ENCODE measurements around the gene ADH1B. TPM values are rescaled to one million over a fixed set of nuclear protein-coding genes. Genes with fewer than 3 reads are reported as not detected.

ADH1B gene
- polyA plus RNA-seq, 2 of the 4 experiments (the other 2 are of a cell fraction) = not detected

DNA sequence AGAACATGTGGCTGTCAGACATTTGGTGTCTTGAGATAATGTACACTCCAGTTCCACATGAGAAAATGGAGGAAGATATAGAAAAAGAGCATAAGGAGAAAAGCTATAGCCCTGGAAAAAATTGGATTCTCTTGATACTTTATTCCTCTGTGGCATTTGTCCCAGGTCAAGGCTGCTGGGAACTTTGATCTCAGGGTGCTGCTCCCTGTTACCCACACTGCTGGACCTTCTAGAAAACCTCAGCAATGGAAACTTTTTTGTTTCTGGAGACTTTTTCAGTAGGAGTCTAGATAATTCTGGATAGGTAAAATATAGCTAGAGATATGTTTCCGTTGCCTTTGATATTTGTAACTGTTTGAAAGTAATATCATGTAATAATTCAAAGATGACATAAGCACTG is 20.2 kb upstream of the ADH1B start:
- ChIA-PET CTCF (no interaction called here), POLR2A (no interaction called here)
- TF ChIP-seq PBX3 (IDR thresholded peaks at IDR 0.05) (no peak), BHLHE40 (IDR thresholded peaks at IDR 0.05; ENCODE audit: low read depth, low read length) (no peak), RFX5 (IDR thresholded peaks at IDR 0.05) (no peak), CBX2 (IDR thresholded peaks at IDR 0.05; ENCODE audit: borderline replicate concordance, low read depth) (no peak), REST (IDR thresholded peaks at IDR 0.05) (no peak)
- TF ChIP-seq, protein P1, sequence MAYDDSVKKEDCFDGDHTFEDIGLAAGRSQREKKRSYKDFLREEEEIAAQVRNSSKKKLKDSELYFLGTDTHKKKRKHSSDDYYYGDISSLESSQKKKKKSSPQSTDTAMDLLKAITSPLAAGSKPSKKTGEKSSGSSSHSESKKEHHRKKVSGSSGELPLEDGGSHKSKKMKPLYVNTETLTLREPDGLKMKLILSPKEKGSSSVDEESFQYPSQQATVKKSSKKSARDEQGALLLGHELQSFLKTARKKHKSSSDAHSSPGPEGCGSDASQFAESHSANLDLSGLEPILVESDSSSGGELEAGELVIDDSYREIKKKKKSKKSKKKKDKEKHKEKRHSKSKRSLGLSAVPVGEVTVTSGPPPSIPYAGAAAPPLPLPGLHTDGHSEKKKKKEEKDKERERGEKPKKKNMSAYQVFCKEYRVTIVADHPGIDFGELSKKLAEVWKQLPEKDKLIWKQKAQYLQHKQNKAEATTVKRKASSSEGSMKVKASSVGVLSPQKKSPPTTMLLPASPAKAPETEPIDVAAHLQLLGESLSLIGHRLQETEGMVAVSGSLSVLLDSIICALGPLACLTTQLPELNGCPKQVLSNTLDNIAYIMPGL (CRISPR knock-in tag; IDR thresholded peaks at IDR 0.05; ENCODE audit: borderline replicate concordance) = no peak
- TF ChIP-seq, protein P2, sequence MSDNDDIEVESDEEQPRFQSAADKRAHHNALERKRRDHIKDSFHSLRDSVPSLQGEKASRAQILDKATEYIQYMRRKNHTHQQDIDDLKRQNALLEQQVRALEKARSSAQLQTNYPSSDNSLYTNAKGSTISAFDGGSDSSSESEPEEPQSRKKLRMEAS (IDR thresholded peaks at IDR 0.05) = no peak
- Histone ChIP-seq H3K4me1 (no peaks in the 10 kb centered on the region), H3K27ac (no peak overlapping the region), H3K9me3 (no peaks in the 10 kb centered on the region), H3K4me3 (no peak overlapping the region), H3K4me2 (no peak overlapping the region)
- FAIRE-seq (no peak), ATAC-seq (no peak), DNase-seq (ENCODE audit: low read depth in 1 of 2, low spot score in 1 of 2) (no peak)
- 7% methylated on average over 1 of the region's 1 CpG for WGBS (ENCODE audit: missing lambda C conversion rate)

GRCh38 chr4:99339172-99339571 is 18.0 kb upstream of the ADH1B start:
- no peak for TF ChIP-seq NR3C1 (IDR thresholded peaks at IDR 0.05)
- no peak for TF ChIP-seq RFX5 (IDR thresholded peaks at IDR 0.05)
- no peak for TF ChIP-seq CHD2 (IDR thresholded peaks at IDR 0.05; ENCODE audit: low read length, partially characterized antibody)
- no peak for TF ChIP-seq POLR2AphosphoS2 (conservative IDR thresholded peaks at IDR 0.05; ENCODE audit: low read length)
- no peak for TF ChIP-seq FOSL2 (IDR thresholded peaks at IDR 0.05)
- no peak for TF ChIP-seq FOSL2 (CRISPR knock-in tag; IDR thresholded peaks at IDR 0.05)
- TF ChIP-seq JUNB (IDR thresholded peaks at IDR 0.05) = no peak
- no peak for TF ChIP-seq EHMT2 (IDR thresholded peaks at IDR 0.05; ENCODE audit: low read depth)
- no peak for TF ChIP-seq REST (IDR thresholded peaks at IDR 0.05)
- no peak for TF ChIP-seq HEYL (CRISPR knock-in tag; IDR thresholded peaks at IDR 0.05)
- no peak for TF ChIP-seq HOXA7 (CRISPR knock-in tag; IDR thresholded peaks at IDR 0.05)
- TF ChIP-seq USF2 (IDR thresholded peaks at IDR 0.05) = no peak
- TF ChIP-seq SREBF2 (IDR thresholded peaks at IDR 0.05) = no peak
- no peak for TF ChIP-seq CEBPB (IDR thresholded peaks at IDR 0.05)
- no peak for TF ChIP-seq HOXB13 (CRISPR knock-in tag; IDR thresholded peaks at IDR 0.05; ENCODE audit: low read depth)
- TF ChIP-seq CTCF (IDR thresholded peaks at IDR 0.05) = no peak
- TF ChIP-seq NFE2L2 (conservative IDR thresholded peaks at IDR 0.05; ENCODE audit: low read length) = no peak
- TF ChIP-seq ESRRA (IDR thresholded peaks at IDR 0.05; ENCODE audit: borderline replicate concordance, low read length) = no peak
- TF ChIP-seq PBX3 (IDR thresholded peaks at IDR 0.05) = no peak

More at GRCh38 chr4:99339172-99339571, 18.0 kb upstream of the ADH1B start:
- no peak for FAIRE-seq
- H3K4me2 ChIP-seq = no peak overlapping the region
- DNase-seq (ENCODE audit: low read depth in 1 of 2, low spot score in 1 of 2) = no peak
- no peak for ATAC-seq
- H3K9me3 ChIP-seq = no peaks in the 10 kb centered on the region
- H3K27ac ChIP-seq = no peak overlapping the region
- 35% methylated on average over 3 of the region's 3 CpGs for WGBS (ENCODE audit: missing lambda C conversion rate)
- ChIA-PET CTCF (no interaction called here), POLR2A (no interaction called here)
- no peak overlapping the region for H3K4me3 ChIP-seq
- H3K4me1 ChIP-seq = no peaks in the 10 kb centered on the region

Measured in A549 (cell line).